Sigmoid colon (tissue), 7 donors: ENCODE results near the gene PMM1. TPM values are rescaled to one million over a fixed set of nuclear protein-coding genes. Genes with fewer than 3 reads are reported as not detected.
"Not testable (repeated sequence)": the region's sequence is repeated elsewhere in the genome, so short reads cannot be mapped to it uniquely, and the experiment has no call there.

Experiments used
- DNase-seq: peaks from one replicate; pipeline ENCODE4 v3.0.0-alpha.2; 2019
- H3K27ac ChIP-seq, 4 donors: fragments of 200-600 bp; sonication (generic); one replicate each; pipeline ENCODE4 v1.5.1; 2016 to 2019; ENCODE audit warnings: mild to moderate bottlenecking in 1 of 4
- H3K27me3 ChIP-seq, 3 donors: fragments of 200-600 bp; sonication (generic); one replicate each; pipeline ENCODE4 v1.5.1; 2019; ENCODE audit warnings: mild to moderate bottlenecking in 1 of 3
- H3K36me3 ChIP-seq, 4 donors: fragments of 200-600 bp; sonication (generic); one replicate each; pipeline ENCODE4 v1.5.1; 2016 to 2019
- H3K4me1 ChIP-seq, 4 donors: fragments of 200-600 bp; sonication (generic); one replicate each; pipeline ENCODE4 v1.5.1; 2017 to 2019
- H3K4me3 ChIP-seq, 4 donors: fragments of 200-600 bp; sonication (generic); one replicate each; pipeline ENCODE4 v1.5.1; 2017 to 2019; ENCODE audit warnings: mild to moderate bottlenecking in 2 of 4, moderate library complexity in 1 of 4
- H3K9me3 ChIP-seq, 4 donors: fragments of 200-600 bp in 3 of 4; sonication (generic) in 3 of 4; one replicate each; pipeline versions ENCODE4 v1.5.1 to v1.6.1; 2013 to 2019
- EP300 ChIP-seq, 4 donors: sonication (generic); formaldehyde crosslinking; IDR thresholded peaks; one replicate each; pipeline ENCODE4 v1.6.1; 2017; ENCODE audit warnings: antibody characterized with exemption in 4 of 4
- POLR2A ChIP-seq, 2 donors: fragments of 450-650 bp; IDR thresholded peaks; one replicate each; pipeline ENCODE4 v1.6.1; 2016; ENCODE audit warnings: antibody characterized with exemption in 2 of 2, mild to moderate bottlenecking in 2 of 2, moderate library complexity in 2 of 2
- POLR2AphosphoS5 ChIP-seq, 4 donors: sonication (generic); formaldehyde crosslinking; IDR thresholded peaks; one replicate each; pipeline ENCODE4 v1.6.1; 2017; ENCODE audit warnings: antibody characterized with exemption in 4 of 4
- WGBS, 2 donors: extraction: QIAGEN DNeasy Blood & Tissue Kit; methylation state at CpG; one replicate each; pipeline ENCODE4 v1.1.7; 2013; 5-methylcytosine and 5-hydroxymethylcytosine counted together
- intact Hi-C: fragments of 100-400 bp; cut with DNase I; formaldehyde crosslinking; loops from one replicate; pipeline ENCODE4 v1.15.1; 2023
- polyA plus RNA-seq, 3 donors: library from polyadenylated mRNA; stranded (reverse); fragments of 200-250 nt; gene quantifications; one replicate each; pipeline ENCODE4 v1.2.3, GENCODE V29; 2013
- total RNA-seq, 4 donors: library from RNA; depleted of rRNA; stranded (reverse); fragments of >200 nt; gene quantifications; one replicate each; pipeline ENCODE4 v1.1.0, GENCODE V29; 2016
- TF ChIP-seq, protein P1 (sequence below), 4 experiments: fragments of 450-650 bp in 3 of 4; fragments of 200-600 bp in 1 of 4; IDR thresholded peaks; one replicate each; pipeline ENCODE4 v1.5.1; 2016 to 2019; ENCODE audit warnings: antibody characterized with exemption in 4 of 4, mild to moderate bottlenecking in 3 of 4, moderate library complexity in 2 of 4
- donor health status: healthy with polysubstance abuse.
- donor health status: Bipolar disorder and iron deficiency.
- donor health status: healthy.

Gene PMM1
- total RNA-seq, result 10 to 100 TPM; 35.0 to 58.9 (median 43.6) TPM
- 100 to 1,000 TPM in 1 of 3 donors, 10 to 100 TPM in 2; 52.4 to 102 (median 67.3) TPM for polyA plus RNA-seq

DNA sequence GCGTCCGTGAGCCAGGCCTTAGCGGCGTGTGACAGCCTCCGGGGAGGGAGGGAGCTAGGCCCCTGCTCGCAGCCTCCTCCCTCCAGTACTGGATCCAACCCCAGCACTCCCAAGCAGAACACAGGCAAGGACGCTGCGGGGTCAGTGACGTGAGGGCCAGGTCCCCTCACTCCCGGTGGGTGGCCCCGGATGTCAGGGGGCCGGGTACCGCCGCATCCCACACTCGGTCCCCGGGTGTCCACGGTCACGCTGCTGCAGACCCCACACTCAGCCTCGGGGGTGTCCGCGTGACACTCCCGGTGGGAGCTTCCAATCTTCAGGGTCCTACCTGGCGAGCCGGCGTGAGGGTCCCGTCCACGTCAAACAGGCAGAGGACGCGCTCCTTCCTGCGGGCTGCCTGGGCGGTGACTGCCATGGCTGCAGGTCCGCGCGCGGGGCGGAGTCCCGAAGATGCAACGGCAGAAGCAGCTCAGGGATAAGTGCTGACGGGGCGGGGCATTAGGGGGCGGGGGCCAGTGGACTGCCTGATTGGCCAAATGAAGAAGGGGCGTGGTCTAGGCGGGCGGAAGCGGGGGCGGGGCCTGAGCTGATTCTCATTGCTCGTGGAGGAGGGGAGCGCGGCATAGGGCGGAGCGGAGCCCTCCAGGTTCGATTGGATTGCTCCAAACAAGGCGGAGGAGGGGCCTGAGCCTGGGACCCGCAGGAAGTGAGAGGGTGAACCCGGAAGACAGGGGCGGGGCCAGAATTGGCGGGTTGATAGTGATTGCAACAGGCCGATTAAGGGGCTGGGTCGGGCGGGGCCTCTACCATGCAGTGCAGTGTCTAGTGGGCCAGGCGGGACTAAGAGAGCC lies at the start of gene PMM1:
PMM1 (minus strand) TSS at position 450 of the 851 bp plus-strand sequence; CDS start at position 415, 35 bp downstream.
- intact Hi-C loops, result loop anchor here (2.0 to 10.0 kb wide), 2 partner anchors 45 to 185 kb away; partner anchors contain the start of gene POLR3H
- Histone ChIP-seq H3K9me3 (no peaks in the 10 kb centered on the region), H3K27ac (peak within 1 kb of the TSS; percentile 83 to 88 (median 86)), H3K27me3 (no peaks in the 10 kb centered on the region), H3K4me3 (peak within 1 kb of the TSS; percentile 77 to 96 (median 84)), H3K4me1 (peaks cover 0 to 24% (median 17%) of the 10 kb centered on the region in 4 donors), H3K36me3 (peaks cover 0 to 5% (median 0%) of the 10 kb centered on the region in 4 donors)
- peak; percentile 100 for DNase-seq
- TF ChIP-seq POLR2A (IDR thresholded peaks at IDR 0.05), result peak; percentile 95 to 97
- TF ChIP-seq POLR2AphosphoS5 (IDR thresholded peaks at IDR 0.05), result peak; percentile 98 to 99 (median 99)
- TF ChIP-seq, protein P1, sequence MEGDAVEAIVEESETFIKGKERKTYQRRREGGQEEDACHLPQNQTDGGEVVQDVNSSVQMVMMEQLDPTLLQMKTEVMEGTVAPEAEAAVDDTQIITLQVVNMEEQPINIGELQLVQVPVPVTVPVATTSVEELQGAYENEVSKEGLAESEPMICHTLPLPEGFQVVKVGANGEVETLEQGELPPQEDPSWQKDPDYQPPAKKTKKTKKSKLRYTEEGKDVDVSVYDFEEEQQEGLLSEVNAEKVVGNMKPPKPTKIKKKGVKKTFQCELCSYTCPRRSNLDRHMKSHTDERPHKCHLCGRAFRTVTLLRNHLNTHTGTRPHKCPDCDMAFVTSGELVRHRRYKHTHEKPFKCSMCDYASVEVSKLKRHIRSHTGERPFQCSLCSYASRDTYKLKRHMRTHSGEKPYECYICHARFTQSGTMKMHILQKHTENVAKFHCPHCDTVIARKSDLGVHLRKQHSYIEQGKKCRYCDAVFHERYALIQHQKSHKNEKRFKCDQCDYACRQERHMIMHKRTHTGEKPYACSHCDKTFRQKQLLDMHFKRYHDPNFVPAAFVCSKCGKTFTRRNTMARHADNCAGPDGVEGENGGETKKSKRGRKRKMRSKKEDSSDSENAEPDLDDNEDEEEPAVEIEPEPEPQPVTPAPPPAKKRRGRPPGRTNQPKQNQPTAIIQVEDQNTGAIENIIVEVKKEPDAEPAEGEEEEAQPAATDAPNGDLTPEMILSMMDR (IDR thresholded peaks at IDR 0.05), result no peak
- 0 to 1% methylated on average over 61 of the region's 61 CpGs for WGBS, 2 donors

DNA sequence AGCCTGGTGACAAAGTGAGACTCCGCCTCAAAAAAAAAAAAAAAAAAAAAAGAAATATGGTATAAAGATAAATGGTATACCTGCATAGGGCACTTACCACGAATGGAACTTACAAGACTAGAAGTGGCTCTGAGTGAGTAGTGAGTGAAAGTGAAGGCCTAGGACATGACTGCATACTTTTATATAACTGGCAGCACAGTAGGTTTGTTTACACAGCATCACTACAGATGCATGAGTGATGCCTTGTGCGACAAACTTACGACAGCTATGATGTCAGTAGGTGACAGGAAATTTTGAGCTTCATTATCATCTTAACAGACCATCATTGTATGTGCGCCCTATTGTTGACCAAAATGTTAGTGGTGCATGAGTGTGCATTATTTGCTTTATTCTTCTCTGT lies 49.1 kb upstream of the PMM1 start:
- DNase-seq, result no peak
- no peaks in the 10 kb centered on the region for H3K27me3 ChIP-seq
- TF ChIP-seq, protein P1 (IDR thresholded peaks at IDR 0.05), result no peak
- TF ChIP-seq POLR2AphosphoS5 (IDR thresholded peaks at IDR 0.05), result no peak
- TF ChIP-seq EP300 (IDR thresholded peaks at IDR 0.05), result no peak
- no peak overlapping the region for H3K4me3 ChIP-seq
- peaks cover 23 to 97% (median 57%) of the 10 kb centered on the region in 4 donors for H3K36me3 ChIP-seq
- intact Hi-C loops, result no loop called here
- H3K9me3 ChIP-seq, result no peaks in the 10 kb centered on the region
- 89 to 94% methylated on average over 5 of the region's 5 CpGs for WGBS, 2 donors
- H3K4me1 ChIP-seq, result peaks cover 0 to 7% (median 0%) of the 10 kb centered on the region in 4 donors
- no peak overlapping the region for H3K27ac ChIP-seq

DNA sequence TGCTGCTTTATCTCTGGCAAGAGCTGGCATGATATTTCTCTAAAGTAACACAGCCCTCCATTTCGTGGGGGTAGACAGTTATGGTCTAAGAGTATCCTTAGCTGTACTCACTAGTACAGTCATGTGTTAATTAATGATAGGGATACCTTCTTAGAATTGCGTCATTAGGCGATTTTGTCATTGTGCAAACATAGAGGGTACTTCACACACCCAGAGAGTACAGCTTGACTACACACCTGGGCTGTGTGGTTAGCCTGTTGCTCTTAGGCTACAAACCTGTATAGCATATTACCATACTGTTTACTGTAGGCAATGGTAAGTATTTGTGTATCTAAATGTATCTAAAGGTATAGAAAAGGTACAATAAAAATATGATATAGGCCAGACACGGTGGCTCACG lies 48.5 kb upstream of the PMM1 start:
- H3K9me3 ChIP-seq, result no peaks in the 10 kb centered on the region
- intact Hi-C loops, result no loop called here
- peaks cover 27 to 98% (median 55%) of the 10 kb centered on the region in 4 donors for H3K36me3 ChIP-seq
- no peak overlapping the region for H3K27ac ChIP-seq
- 95 to 96% methylated on average over 5 of the region's 5 CpGs for WGBS, 2 donors
- no peak overlapping the region for H3K4me3 ChIP-seq
- DNase-seq, result no peak
- H3K4me1 ChIP-seq, result peaks cover 0 to 7% (median 0%) of the 10 kb centered on the region in 4 donors
- no peaks in the 10 kb centered on the region for H3K27me3 ChIP-seq
- TF ChIP-seq POLR2AphosphoS5 (IDR thresholded peaks at IDR 0.05), result no peak
- TF ChIP-seq EP300 (IDR thresholded peaks at IDR 0.05), result no peak
- TF ChIP-seq POLR2A (IDR thresholded peaks at IDR 0.05), result no peak
- TF ChIP-seq, protein P1 (IDR thresholded peaks at IDR 0.05), result no peak

DNA sequence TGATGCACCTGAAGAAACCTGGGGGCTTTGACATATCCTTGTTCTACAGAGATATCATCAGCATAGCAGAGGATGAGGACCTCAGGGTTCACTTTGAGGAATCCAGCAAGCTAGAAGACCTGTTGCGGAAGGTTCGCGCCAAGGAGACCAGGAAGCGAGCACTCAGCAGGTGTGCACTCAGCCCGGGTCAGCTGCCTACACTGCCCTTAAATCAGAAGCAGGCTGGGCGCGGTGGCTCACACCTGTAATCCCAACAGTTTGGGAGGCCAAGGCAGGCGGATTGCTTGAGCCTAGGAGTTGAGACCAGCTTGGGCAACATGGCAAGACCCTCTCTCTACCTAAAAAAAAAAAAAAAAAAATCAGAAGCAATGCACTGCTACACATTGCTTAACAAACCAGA lies 48.0 kb upstream of the PMM1 start:
- intact Hi-C loops, H3K4me1 ChIP-seq, DNase-seq, H3K27ac ChIP-seq, H3K27me3 ChIP-seq, H3K4me3 ChIP-seq, H3K9me3 ChIP-seq: not testable (repeated sequence)
- peaks cover 27 to 98% (median 50%) of the 10 kb centered on the region in 4 donors for H3K36me3 ChIP-seq
- WGBS, 2 donors, result 96 to 97% methylated on average over 8 of the region's 8 CpGs

DNA sequence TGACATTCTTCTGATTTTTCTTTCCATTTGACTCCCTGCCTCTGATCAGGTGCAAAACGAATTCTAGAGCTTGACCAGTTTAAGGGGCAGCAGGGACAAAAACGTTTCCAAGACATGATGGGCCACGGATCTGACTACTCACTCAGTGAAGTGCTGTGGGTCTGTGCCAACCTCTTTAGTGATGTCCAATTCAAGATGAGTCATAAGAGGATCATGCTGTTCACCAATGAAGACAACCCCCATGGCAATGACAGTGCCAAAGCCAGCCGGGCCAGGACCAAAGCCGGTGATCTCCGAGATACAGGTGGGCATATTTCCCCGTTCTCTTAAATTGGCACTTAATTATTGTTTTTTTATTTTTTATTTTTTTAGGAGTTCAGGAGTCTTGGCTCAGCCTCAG lies 46.8 kb upstream of the PMM1 start:
- H3K4me3 ChIP-seq, result no peak overlapping the region
- no peaks in the 10 kb centered on the region for H3K9me3 ChIP-seq
- no peaks in the 10 kb centered on the region for H3K27me3 ChIP-seq
- H3K36me3 ChIP-seq, result peaks cover 27 to 93% (median 41%) of the 10 kb centered on the region in 4 donors
- DNase-seq, result no peak
- intact Hi-C loops, result no loop called here
- WGBS, 2 donors, result 81 to 87% methylated on average over 7 of the region's 7 CpGs
- peaks cover 0 to 7% (median 0%) of the 10 kb centered on the region in 4 donors for H3K4me1 ChIP-seq
- TF ChIP-seq EP300 (IDR thresholded peaks at IDR 0.05) (no peak), POLR2A (IDR thresholded peaks at IDR 0.05) (no peak), POLR2AphosphoS5 (IDR thresholded peaks at IDR 0.05) (no peak)
- TF ChIP-seq, protein P1 (IDR thresholded peaks at IDR 0.05), result no peak
- peak overlapping the region in 2 of 4 donors; percentile 26 to 55 for H3K27ac ChIP-seq

DNA sequence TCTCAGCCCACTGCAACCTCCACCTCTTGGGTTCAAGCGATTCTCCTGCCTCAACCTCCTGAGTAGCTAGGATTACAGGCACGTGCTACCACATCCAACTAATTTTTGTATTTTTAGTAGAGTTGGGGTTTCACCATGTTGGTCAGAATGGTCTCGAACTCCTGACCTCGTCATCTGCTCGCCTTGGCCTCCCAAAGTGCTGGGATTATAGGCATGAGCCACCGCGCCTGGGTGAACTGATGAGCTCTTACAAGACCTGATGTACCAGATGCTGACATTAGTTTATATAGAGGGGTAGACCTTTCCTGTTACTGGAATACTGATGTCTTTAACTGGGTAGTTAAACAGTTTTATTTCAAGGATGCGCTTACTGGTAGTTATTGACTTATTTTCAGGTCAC lies 45.0 kb upstream of the PMM1 start:
- H3K4me3 ChIP-seq, H3K9me3 ChIP-seq, H3K27me3 ChIP-seq, intact Hi-C loops, H3K27ac ChIP-seq, H3K4me1 ChIP-seq, DNase-seq: not testable (repeated sequence)
- 97% methylated on average over 8 of the region's 8 CpGs for WGBS, 2 donors
- H3K36me3 ChIP-seq, result peaks cover 27 to 91% (median 36%) of the 10 kb centered on the region in 4 donors

DNA sequence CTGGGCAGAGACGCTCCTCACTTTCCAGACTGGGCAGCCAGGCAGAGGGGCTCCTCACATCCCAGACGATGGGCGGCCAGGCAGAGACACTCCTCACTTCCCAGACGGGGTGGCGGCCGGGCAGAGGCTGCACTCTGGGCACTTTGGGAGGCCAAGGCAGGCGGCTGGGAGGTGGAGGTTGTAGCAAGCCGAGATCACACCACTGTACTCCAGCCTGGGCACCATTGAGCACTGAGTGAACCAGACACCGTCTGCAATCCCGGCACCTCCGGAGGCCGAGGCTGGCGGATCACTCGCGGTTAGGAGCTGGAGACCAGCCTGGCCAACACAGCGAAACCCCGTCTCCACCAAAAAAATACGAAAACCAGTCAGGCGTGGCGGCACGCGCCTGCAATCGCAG lies 42.0 kb upstream of the PMM1 start:
- H3K27ac ChIP-seq, H3K9me3 ChIP-seq, H3K4me3 ChIP-seq, H3K4me1 ChIP-seq, H3K27me3 ChIP-seq, intact Hi-C loops, DNase-seq: not testable (repeated sequence)
- 97% methylated on average over 13 to 15 of the region's 23 CpGs for WGBS, 2 donors
- H3K36me3 ChIP-seq, result peaks cover 24 to 93% (median 39%) of the 10 kb centered on the region in 4 donors

DNA sequence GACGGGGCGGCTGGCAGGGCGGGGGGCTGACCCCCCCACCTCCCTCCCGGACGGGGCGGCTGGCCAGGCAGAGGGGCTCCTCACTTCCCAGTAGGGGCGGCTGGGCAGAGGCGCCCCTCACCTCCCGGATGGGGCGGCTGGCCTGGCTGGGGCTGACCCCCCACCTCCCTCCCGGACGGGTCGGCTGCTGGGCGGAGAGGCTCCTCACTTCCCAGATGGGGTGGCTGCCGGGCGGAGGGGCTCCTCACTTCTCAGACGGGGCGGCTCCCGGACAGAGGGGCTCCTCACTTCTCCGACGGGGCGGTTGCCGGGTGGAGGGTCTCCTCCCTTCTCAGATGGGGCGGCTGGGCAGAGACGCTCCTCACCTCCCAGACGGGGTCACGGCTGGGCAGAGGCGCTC lies 41.5 kb upstream of the PMM1 start:
- DNase-seq, result not testable (repeated sequence)
- 97% methylated on average over 25 to 26 of the region's 28 CpGs for WGBS, 2 donors
- H3K36me3 ChIP-seq, result peaks cover 26 to 93% (median 42%) of the 10 kb centered on the region in 4 donors

More for the DNA sequence above, 41.5 kb upstream of the PMM1 start:
- H3K4me1 ChIP-seq, H3K27me3 ChIP-seq, H3K4me3 ChIP-seq, intact Hi-C loops, H3K27ac ChIP-seq, H3K9me3 ChIP-seq: not testable (repeated sequence)
